Stromal cell of bone marrow (primary cell): ENCODE data around the gene AP4E1.
"Not testable (repeated sequence)": the region's sequence is repeated elsewhere in the genome, so short reads cannot be mapped to it uniquely, and the experiment has no call there.

Experiments used
- DNase-seq: peaks from one replicate; pipeline ENCODE4 v3.0.0-alpha.2; 2012; ENCODE audit warnings: low read depth

AP4E1 gene

GRCh38 chr15:50889589-50889988, 18.9 kb upstream of the AP4E1 start:
- no peak for DNase-seq

DNA sequence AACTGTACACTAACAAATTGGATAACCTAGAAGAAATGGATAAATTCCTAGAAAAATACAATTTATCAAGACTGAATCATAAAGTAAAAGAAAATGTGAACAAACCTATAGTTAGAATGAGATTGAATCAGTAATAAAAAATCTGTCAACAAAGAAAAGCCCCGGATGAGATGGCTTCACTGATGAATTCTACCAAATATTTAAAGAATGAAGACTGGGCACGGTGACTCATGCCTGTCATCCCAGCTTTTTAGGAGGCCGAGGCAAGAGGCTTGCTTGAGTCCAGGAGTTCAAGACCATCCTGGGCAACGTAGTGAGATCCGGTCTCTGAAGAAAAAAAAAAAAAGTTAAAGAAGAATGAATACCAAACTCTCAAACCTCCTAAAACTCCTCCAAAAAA, 17.7 kb upstream of the AP4E1 start:
- DNase-seq = no peak

DNA sequence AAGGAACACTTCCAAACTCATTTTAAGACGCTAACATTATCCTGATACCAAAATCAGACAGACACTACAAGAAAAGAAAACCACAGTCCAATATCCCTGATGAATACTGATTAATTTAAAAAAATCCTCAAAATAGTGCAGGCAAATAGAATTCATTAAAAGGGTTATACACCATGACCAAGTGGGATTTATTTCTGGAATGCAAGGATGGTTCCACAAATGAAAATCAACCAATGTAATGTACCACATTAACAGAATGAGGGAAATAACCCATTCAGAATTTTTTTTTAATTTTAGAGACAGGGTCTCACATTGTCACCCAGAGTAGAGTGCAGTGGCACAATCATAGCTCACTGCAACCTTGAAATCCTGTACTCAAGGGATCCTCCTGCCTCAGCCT, 17.3 kb upstream of the AP4E1 start:
- no peak for DNase-seq

DNA sequence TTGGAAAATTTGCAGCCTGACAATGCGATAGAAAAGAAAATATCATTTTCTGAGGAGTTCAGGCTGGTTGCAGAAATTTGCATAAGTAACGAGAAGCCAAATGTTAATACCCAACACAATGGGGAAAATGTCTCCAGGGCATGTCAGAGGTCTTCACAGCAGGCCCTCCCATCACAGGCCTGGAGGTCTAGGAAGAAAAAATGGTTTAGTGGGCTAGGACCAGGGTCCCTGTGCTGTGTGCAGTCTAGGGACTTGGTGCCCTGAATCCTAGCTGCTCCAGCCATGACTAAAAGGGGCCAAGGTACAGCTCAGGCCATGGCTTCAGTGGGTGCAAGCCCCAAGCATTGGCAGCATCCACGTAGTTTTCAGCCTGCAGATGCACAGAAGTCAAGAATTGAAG, 14.5 kb upstream of the AP4E1 start:
- DNase-seq = no peak

DNA sequence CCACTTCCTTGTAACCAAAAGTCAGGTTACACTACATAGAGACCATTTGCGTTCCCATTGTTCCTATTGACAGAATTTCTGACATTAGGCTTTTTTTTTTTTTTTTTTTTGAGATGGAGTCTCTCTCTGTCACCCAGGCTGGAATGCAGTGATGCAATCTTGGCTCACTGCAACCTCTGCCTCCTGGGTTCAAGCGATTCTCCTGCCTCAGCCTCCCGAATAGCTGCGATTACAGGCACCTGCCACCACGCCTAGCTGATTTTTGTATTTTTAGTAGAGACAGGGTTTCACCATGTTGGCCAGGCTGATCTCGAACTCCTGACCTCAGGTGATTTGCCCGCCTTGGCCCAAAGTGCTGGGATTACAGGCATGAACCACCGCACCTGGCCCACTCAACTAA, 7.1 kb upstream of the AP4E1 start:
- DNase-seq = not testable (repeated sequence)

GRCh38 chr15:50904211-50904610, 4.3 kb upstream of the AP4E1 start:
- DNase-seq = no peak

- DNase-seq = no peak
Observed at GRCh38 chr15:50905055-50905454, 3.4 kb upstream of the AP4E1 start.

DNA sequence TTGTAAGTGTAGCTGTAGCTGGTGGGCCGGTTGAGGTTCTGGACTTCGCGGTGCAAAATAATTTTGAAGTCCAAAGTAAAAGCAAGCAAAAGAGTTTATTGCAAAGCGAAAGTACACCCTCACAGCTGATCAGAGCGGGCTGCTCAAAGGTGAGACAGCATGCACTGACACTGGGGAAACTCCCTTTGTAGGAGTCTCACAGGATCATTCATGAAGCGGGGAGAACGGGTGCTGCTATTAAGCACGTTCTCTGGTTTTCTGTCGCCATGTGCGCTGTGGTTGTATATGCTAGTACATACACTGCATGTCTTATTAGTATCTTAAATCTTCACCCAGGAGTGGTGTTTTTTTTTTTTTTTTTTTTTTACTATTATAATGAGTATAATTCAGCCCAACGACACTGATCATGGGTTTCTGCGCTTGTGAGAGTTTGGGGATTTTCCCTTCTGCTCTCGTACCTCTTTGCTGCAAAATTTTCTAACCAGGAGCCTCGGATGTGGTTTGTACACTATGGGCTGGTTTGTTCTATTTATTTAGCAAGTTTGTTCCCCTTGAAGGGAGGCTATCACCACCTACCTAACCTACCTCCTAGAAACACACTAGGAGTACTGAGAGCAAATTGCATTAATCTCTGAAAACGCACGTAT, 1.4 kb upstream of the AP4E1 start:
- no peak for DNase-seq

DNA sequence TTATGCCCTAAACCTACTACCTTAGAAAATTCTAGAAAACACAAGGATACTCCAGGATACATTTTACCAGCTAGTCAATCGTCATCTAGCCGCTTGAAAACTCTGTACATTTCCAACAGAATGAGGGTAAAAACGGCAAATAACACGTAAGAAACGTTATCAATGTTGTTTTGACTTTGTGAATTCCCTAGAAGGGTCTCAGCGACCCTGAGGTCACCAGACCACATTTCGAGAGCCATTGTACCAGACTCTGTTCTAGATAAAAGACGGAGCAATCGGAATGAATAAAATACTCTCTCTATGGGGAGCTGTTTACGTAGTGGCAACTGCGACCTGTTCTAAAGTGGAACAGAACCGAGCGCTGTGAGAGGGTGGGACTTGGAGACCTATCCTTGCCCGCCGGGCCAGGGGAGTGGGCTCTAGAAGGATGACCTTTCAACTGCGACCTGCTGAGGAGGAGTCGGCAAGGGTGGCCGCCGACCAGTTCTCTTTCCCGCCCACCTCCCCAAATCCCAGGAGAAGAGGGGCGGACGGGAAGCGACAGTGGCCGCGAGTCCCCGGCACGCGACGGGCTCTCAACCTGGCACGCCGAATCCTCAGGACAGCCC, 778 bp upstream of the AP4E1 start:
- no peak for DNase-seq

DNA sequence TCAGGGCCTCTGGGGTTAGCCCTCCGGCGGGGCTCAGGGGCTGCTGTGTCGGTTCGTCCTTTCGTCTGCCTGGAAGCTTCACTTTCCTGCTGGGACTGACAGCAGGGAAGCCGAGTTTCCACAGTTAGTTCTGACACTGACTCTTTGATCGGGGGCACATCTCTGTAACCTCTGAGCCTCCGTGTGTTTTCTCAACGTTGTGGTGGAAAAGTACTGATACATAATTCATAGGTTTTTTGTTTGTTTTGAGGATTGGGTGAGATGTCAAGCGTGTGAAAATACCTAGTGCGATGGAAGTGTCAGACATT, 481 bp downstream of the AP4E1 start:
- DNase-seq = no peak

DNA sequence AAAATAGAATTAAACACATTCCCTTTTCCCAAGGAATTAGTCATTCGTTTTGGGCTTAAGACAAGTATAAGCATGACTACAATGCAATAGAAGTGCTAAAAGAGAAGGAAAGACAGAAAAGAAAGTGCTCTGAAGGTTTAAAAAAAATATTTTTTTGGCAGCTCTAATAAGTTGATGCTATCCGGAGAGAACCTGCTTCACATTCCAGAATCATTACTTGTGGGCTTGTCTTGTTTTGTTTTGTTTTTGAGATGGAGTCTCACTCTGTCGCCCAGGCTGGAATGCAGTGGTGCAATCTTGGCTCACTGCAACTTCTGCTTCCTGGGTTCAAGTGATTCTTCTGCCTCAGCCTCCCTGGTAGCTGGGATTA, 1.9 kb downstream of the AP4E1 start:
- DNase-seq = peak; percentile 73

DNA sequence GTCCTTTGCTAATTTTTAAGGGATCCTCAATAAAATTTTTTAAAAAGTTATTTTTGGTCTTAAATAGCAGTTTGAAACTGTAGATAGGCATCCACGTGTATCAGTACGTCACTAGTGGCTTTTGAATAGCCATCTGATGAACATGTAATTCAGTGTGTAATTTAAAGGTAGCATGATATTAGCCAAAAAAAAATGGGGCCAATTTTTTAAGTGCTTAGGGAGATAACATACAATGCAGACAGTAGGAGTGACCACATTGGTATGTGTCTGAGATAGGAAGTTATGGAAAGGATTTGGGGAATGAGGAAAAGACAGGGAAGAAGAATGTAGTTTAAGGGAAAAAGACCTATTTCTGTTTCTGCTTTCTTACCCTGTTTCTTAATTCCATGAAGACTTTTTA, 2.5 kb downstream of the AP4E1 start:
- DNase-seq = no peak

DNA sequence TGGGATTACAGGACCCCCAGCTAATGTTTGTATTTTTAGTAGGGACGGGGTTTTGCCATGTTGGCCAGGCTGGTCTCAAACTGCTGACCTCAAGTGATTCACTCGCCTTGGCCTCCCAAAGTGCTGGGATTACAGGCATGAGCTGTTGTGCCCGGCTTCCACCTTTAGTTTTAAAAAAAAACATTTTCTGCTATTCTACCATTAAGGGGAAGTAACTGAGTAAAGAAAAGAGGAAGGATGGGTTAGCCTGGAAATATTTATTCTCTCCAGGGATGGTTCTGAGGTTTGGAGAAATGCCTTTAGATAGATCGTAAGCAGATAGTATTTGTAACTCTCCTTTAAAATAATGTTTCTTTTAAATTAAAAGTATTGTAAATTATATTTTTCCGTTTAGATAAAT, 3.1 kb downstream of the AP4E1 start:
- DNase-seq = no peak

DNA sequence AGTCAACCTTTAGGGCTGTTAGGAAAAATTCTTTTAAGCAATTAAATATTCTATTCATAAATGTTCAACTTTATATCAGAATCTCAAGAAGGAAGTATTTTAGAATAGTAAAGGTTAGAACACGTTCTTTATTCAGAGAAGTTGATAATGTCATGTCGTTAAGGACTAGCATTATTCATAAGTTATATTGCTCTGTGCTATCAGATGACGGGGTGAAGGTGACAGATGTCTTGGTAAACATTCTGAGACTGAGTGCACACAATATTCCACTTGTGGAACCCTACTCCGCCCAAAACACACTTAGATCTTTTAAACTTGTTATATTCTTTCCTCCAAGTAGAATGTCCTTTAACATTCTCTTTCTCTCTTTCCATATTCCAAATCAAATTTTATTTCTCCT, 7.9 kb downstream of the AP4E1 start:
- no peak for DNase-seq

DNA sequence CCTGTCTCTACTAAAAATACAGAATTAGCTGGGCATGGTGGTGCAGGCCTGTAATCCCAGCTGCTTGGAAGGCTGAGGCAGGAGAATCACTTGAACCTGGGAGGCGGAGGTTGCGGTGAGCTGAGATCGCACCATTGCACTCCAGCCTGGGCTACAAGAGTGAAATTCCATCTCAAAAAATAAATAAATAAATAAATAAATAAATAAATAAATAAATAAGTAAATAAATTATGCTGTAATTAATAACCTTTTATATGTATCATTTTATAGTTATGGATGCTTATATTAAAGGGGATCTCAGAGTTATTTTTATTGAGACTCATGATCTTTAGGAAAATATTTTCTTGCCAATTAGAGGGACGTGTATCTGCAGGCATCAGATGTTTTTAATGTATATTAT, 10.9 kb downstream of the AP4E1 start:
- DNase-seq = not testable (repeated sequence)

- no peak for DNase-seq
Observed at GRCh38 chr15:50925281-50925680, 16.8 kb downstream of the AP4E1 start.

- DNase-seq = no peak
Observed at GRCh38 chr15:50929062-50929461, 20.6 kb downstream of the AP4E1 start.

GRCh38 chr15:50930792-50931191, 22.3 kb downstream of the AP4E1 start:
- no peak for DNase-seq

GRCh38 chr15:50933341-50933740, 24.9 kb downstream of the AP4E1 start:
- no peak for DNase-seq

GRCh38 chr15:50938525-50938924, 30.0 kb downstream of the AP4E1 start:
- DNase-seq = no peak

DNA sequence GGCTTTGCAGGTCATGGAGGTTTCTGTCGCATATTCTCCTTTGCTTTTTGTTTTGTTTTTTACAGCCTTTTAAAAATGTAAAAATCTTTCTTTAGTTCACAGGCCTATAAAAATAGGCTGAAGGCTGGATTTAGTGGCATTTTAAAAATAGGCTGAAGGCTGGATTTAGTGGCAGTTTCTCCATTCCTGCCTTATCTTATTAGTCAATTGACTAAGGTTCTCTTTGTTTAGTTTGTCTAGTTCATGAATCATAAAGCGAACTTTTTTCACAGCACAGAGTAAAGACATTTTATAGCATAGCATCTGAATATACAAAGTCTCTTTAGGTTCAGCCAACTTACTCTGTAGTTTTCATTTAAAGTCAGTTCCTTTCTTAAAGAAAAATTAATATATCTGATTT, 31.4 kb downstream of the AP4E1 start:
- no peak for DNase-seq

DNA sequence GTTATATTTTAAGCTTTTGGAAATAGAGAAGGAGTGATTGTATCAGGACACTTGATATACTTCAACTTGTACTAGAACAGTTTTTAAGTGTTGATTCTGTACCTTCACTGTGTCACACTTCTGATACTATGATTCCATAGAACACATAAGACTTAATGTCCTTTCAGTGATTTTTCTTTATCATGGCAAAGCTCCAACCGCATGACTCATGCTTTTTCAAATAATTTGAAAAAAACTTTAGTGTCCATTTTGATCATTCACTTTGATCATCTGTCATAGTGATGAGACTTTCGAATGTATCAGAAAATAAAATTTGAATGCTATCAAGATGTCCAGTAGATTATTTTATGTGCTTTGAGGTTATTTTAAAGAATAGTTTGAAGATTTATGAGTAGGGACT, 32.0 kb downstream of the AP4E1 start:
- DNase-seq = no peak

GRCh38 chr15:50943638-50944037, 35.2 kb downstream of the AP4E1 start:
- DNase-seq = no peak

GRCh38 chr15:50944672-50945071, 36.2 kb downstream of the AP4E1 start:
- no peak for DNase-seq

- DNase-seq = no peak
Observed at GRCh38 chr15:50945725-50946124, 37.2 kb downstream of the AP4E1 start.
